Activated CD8-positive, alpha-beta T cell treated with anti-CD3 and anti-CD28 coated beads for 36 hours (primary cell): Measurements from ENCODE around the gene TEX36. TPM values are rescaled to one million over a fixed set of nuclear protein-coding genes. Genes with fewer than 3 reads are reported as not detected.

Source experiments
- ATAC-seq: fragments of 200-7000 bp; cut with Tn5 transposase; one replicate; pipeline ENCODE4 v1.10.0; 2021; ENCODE audit warnings: mild to moderate bottlenecking, moderate library complexity
- CTCF ChIA-PET: fragments of 350-600 bp; sonication (Branson Sonifier 250); formaldehyde crosslinking; loops from one replicate; lab custom pipeline; 2021; ENCODE audit warnings: antibody characterized with exemption; lab: Charles Lee
- POLR2A ChIA-PET: fragments of 350-600 bp; sonication (Branson Sonifier 250); formaldehyde crosslinking; loops from one replicate; lab custom pipeline; 2021; ENCODE audit warnings: antibody characterized with exemption; lab: Charles Lee
- DNase-seq: peaks from one replicate; pipeline ENCODE4 v3.0.0-alpha.2; 2020
- H3K27ac Mint-ChIP-seq: one replicate; pipeline ENCODE4 v1.8.0; 2021; ENCODE audit warnings: mild to moderate bottlenecking, mixed read lengths
- H3K27me3 Mint-ChIP-seq: one replicate; pipeline ENCODE4 v1.8.0; 2021; ENCODE audit warnings: mixed read lengths
- H3K36me3 Mint-ChIP-seq: one replicate; pipeline ENCODE4 v1.8.0; 2021; ENCODE audit warnings: low read depth, mixed read lengths
- H3K4me1 Mint-ChIP-seq: one replicate; pipeline ENCODE4 v1.8.0; 2021; ENCODE audit warnings: low read depth, mixed read lengths
- H3K4me3 Mint-ChIP-seq: one replicate; pipeline ENCODE4 v1.8.0; 2021; ENCODE audit warnings: mild to moderate bottlenecking, moderate library complexity, mixed read lengths
- H3K9me3 Mint-ChIP-seq: one replicate; pipeline ENCODE4 v1.8.0; 2021; ENCODE audit warnings: mixed read lengths
- CTCF ChIP-seq: fragments of 200-600 bp; IDR thresholded peaks from one replicate; pipeline ENCODE4 v1.8.0; 2022; ENCODE audit warnings: antibody characterized with exemption, mild to moderate bottlenecking
- intact Hi-C: fragments of 100-400 bp; cut with micrococcal nuclease; formaldehyde crosslinking; loops from one replicate; pipeline ENCODE4 v1.10.0; 2022
- total RNA-seq, 2 experiments: library from RNA; stranded (reverse); gene quantifications; one replicate each; pipeline ENCODE4 v1.2.3, GENCODE V29; 2021

TEX36 gene
- total RNA-seq, 2 experiments from 2014 or later = not detected

- Mint-ChIP-seq H3K27ac (no peak overlapping the region), H3K27me3 (peaks cover 9% of the 10 kb centered on the region), H3K9me3 (no peaks in the 10 kb centered on the region), H3K36me3 (no peaks in the 10 kb centered on the region), H3K4me1 (no peaks in the 10 kb centered on the region), H3K4me3 (no peak overlapping the region)
- DNase-seq = no peak
- CTCF ChIA-PET = no interaction called here
- intact Hi-C loops = no loop called here
- POLR2A ChIA-PET = no interaction called here
- no peak for ATAC-seq
- TF ChIP-seq CTCF = no peak
Observed at GRCh38 chr10:125637496-125637895, 45.5 kb downstream of the TEX36 start.

GRCh38 chr10:125634606-125635005 is 48.4 kb downstream of the TEX36 start:
- H3K27me3 Mint-ChIP-seq = peaks cover 9% of the 10 kb centered on the region
- H3K36me3 Mint-ChIP-seq = no peaks in the 10 kb centered on the region

GRCh38 chr10:125633517-125633999 is 49.4 kb downstream of the TEX36 start:
- Mint-ChIP-seq H3K9me3 (no peaks in the 10 kb centered on the region), H3K27ac (no peak overlapping the region), H3K27me3 (peaks cover 4% of the 10 kb centered on the region), H3K4me1 (no peaks in the 10 kb centered on the region), H3K36me3 (no peaks in the 10 kb centered on the region), H3K4me3 (no peak overlapping the region)
- DNase-seq (no peak), ATAC-seq (no peak)
- POLR2A ChIA-PET = no interaction called here
- CTCF ChIA-PET = no interaction called here
- TF ChIP-seq CTCF = no peak
- intact Hi-C loops = no loop called here

More at GRCh38 chr10:125634606-125635005, 48.4 kb downstream of the TEX36 start:
- no peak for DNase-seq
- no peaks in the 10 kb centered on the region for H3K9me3 Mint-ChIP-seq
- ChIA-PET CTCF (no interaction called here), POLR2A (no interaction called here)
- TF ChIP-seq CTCF = no peak
- no peaks in the 10 kb centered on the region for H3K4me1 Mint-ChIP-seq
- no peak overlapping the region for H3K27ac Mint-ChIP-seq
- no peak for ATAC-seq
- no peak overlapping the region for H3K4me3 Mint-ChIP-seq
- intact Hi-C loops = no loop called here

- Mint-ChIP-seq H3K4me3 (no peak overlapping the region), H3K36me3 (no peaks in the 10 kb centered on the region), H3K9me3 (no peaks in the 10 kb centered on the region), H3K4me1 (no peaks in the 10 kb centered on the region), H3K27me3 (no peaks in the 10 kb centered on the region), H3K27ac (no peak overlapping the region)
- no peak for ATAC-seq
- CTCF ChIA-PET = interaction anchor here (1.1 kb wide), 1 partner anchor 584 kb away, joined by 3 read pairs; no protein-coding TSS in a partner anchor
- intact Hi-C loops = no loop called here
- POLR2A ChIA-PET = no interaction called here
- TF ChIP-seq CTCF = no peak
- no peak for DNase-seq
Observed at GRCh38 chr10:125631806-125632205, 51.2 kb downstream of the TEX36 start.

GRCh38 chr10:125629758-125630376 is 53.1 kb downstream of the TEX36 start:
- Mint-ChIP-seq H3K27ac (no peak overlapping the region), H3K27me3 (peaks cover 6% of the 10 kb centered on the region), H3K36me3 (no peaks in the 10 kb centered on the region), H3K4me1 (no peaks in the 10 kb centered on the region), H3K9me3 (no peaks in the 10 kb centered on the region), H3K4me3 (no peak overlapping the region)
- ChIA-PET POLR2A (no interaction called here), CTCF (no interaction called here)
- DNase-seq (no peak), ATAC-seq (no peak)
- TF ChIP-seq CTCF = no peak
- intact Hi-C loops = no loop called here
